Measurements from ENCODE around the gene CBFA2T2.

DNA sequence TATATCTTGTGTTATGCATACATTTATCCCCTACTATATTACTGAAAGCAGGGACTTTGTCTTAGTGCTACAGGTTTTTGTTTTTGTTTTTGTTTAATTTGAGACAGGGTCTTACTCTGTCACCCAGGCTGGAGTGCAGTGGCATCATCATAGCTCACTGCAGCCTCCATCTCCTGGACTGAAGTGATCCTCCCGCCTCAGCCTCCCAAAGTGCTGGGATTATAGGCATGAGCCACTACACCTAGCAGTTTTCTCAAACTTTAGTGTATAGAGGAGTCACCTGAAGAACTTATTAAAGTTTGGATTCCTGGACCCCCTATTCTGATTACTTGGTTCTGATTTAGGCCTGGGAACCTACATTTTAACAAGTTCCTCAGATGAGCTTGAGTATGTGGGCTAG, 51.9 kb downstream of the CBFA2T2 start:
- TF ChIP-seq POLR2A (IDR thresholded peaks at IDR 0.05) (no peak), EP300 (IDR thresholded peaks at IDR 0.05) (no peak)
- TF ChIP-seq, protein P1, sequence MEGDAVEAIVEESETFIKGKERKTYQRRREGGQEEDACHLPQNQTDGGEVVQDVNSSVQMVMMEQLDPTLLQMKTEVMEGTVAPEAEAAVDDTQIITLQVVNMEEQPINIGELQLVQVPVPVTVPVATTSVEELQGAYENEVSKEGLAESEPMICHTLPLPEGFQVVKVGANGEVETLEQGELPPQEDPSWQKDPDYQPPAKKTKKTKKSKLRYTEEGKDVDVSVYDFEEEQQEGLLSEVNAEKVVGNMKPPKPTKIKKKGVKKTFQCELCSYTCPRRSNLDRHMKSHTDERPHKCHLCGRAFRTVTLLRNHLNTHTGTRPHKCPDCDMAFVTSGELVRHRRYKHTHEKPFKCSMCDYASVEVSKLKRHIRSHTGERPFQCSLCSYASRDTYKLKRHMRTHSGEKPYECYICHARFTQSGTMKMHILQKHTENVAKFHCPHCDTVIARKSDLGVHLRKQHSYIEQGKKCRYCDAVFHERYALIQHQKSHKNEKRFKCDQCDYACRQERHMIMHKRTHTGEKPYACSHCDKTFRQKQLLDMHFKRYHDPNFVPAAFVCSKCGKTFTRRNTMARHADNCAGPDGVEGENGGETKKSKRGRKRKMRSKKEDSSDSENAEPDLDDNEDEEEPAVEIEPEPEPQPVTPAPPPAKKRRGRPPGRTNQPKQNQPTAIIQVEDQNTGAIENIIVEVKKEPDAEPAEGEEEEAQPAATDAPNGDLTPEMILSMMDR (IDR thresholded peaks at IDR 0.05), result no peak

Data from stomach (tissue), 4 donors.